HUES64 (cell line): ENCODE measurements around the gene AURKB.
"Not testable (repeated sequence)": the region's sequence is repeated elsewhere in the genome, so short reads cannot be mapped to it uniquely, and the experiment has no call there.

Experiments used
- H3K27ac ChIP-seq: 2 replicates; pipeline ENCODE4 v1.7.0; 2013; ENCODE audit warnings: low read depth, low read length, inconsistent platforms
- H3K27me3 ChIP-seq: 2 replicates; pipeline ENCODE4 v1.6.1; 2013; ENCODE audit warnings: mild to moderate bottlenecking, low read length; ENCODE audit not compliant: insufficient read depth
- H3K36me3 ChIP-seq: 2 replicates; pipeline ENCODE4 v1.6.1; 2013; ENCODE audit warnings: mild to moderate bottlenecking, low read length; ENCODE audit not compliant: insufficient read depth
- H3K4me1 ChIP-seq: 2 replicates; pipeline ENCODE4 v1.6.1; 2013; ENCODE audit warnings: mild to moderate bottlenecking, low read length, moderate library complexity; ENCODE audit not compliant: insufficient read depth
- H3K4me3 ChIP-seq: 2 replicates; pipeline ENCODE4 v1.5.1; 2013; ENCODE audit warnings: mild to moderate bottlenecking, low read length, moderate library complexity
- H3K9ac ChIP-seq: 2 replicates; pipeline ENCODE4 v1.6.1; 2013; ENCODE audit warnings: mild to moderate bottlenecking, low read depth, low read length
- H3K9me3 ChIP-seq: 2 replicates; pipeline ENCODE4 v1.6.1; 2013; ENCODE audit warnings: low read depth, low read length; ENCODE audit not compliant: insufficient read depth
- WGBS: fragments of 150-250, 120-280 bp; methylation state at CpG from one replicate; pipeline ENCODE4 v1.1.7; 2013; ENCODE audit warnings: missing lambda C conversion rate; 5-methylcytosine and 5-hydroxymethylcytosine counted together

AURKB gene

GRCh38 chr17:8186446-8186786 lies 24.0 kb downstream of the AURKB start:
- peaks cover 12% of the 10 kb centered on the region for H3K4me1 ChIP-seq
- H3K36me3 ChIP-seq: no peaks in the 10 kb centered on the region
- peak overlapping the region; percentile 48 for H3K9ac ChIP-seq
- no peaks in the 10 kb centered on the region for H3K9me3 ChIP-seq
- H3K27me3 ChIP-seq: peaks cover 21% of the 10 kb centered on the region
- H3K27ac ChIP-seq: no peak overlapping the region
- peak overlapping the region; percentile 73 for H3K4me3 ChIP-seq
- under 1% methylated on average over 23 of the region's 23 CpGs for WGBS

DNA sequence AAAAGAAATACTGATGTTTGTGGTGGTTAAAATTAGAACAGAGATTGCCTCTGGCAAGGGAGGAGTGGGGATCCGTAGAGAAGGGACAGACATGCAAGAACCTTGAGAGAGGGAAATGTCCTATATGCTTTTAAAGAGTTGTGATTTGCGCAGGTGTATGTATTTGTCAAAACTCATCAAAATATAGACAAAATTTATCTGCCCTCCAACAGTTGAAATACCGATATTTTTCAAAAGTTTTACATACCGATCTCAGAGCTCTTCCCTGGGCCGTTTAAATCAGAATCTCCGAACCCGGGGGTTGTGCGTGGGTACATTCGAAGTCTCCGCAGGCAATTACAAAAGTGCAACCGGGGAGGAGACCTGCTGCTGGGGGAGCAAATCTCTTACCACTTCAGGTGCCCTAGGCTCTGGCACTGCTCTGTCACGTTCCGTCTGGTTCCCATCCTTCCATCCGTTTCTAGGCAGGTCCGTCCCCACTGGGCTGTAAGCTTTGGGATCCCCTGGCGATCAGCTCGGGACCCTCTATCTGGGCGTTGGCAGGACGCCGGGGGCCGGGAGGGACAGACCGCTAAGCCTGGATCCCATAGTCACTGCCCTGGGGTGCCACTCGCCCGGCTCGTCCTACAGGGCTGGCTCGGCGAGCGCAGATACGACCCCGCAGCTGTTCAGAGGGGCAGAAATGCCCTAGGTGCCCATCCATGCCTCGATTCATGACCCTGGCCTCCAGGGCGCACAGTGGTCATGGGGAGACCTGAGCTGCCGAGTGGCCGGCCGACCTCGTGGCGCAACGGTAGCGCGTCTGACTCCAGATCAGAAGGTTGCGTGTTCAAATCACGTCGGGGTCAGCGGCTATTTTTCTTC lies 24.6 kb downstream of the AURKB start:
- peak overlapping the region; percentile 48 for H3K9ac ChIP-seq
- no peaks in the 10 kb centered on the region for H3K36me3 ChIP-seq
- H3K4me1 ChIP-seq: peaks cover 12% of the 10 kb centered on the region
- peaks cover 21% of the 10 kb centered on the region for H3K27me3 ChIP-seq
- no peaks in the 10 kb centered on the region for H3K9me3 ChIP-seq
- no peak overlapping the region for H3K27ac ChIP-seq
- H3K4me3 ChIP-seq: peak overlapping the region; percentile 73
- WGBS: 1% methylated on average over 43 of the region's 44 CpGs

DNA sequence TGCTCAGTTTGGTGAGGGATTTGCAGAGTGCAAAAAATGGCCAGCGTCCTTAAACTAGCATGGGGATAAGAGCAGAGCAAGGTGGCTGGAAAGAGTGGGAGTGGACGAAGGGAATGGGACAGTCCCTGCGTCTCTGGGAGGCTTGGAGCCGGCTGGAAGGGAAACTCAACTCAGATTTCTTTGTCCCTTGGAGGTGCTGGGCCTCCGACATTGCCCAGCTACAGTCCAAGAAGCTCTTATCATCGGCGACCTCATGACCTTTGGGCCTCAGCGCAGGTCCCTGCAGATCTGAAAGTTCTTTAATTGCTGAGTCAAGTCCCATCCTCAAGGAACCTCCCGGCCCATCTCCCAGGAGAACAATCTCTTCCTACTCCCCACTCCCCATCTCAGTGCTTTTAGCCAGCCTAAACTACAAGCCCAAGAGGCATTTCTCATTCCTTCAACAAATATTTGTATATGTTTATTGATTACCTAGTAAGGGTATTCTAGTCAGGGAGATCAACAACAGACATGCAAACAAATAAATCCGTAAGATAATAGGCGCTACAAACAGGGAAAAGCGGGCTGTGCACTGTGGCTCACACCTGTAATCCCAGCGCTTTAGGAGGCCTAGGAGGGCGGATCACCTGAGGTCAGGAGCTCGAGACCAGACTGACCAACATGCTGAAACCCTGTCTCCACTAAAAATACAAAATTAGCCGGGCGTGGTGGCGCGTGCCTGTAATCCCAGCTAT lies 33.2 kb downstream of the AURKB start:
- Histone ChIP-seq H3K27ac (peak overlapping the region; percentile 57), H3K36me3 (no peaks in the 10 kb centered on the region), H3K9ac (peak overlapping the region; percentile 85), H3K9me3 (no peaks in the 10 kb centered on the region), H3K4me3 (peak overlapping the region; percentile 76), H3K27me3 (no peaks in the 10 kb centered on the region), H3K4me1 (peaks cover 16% of the 10 kb centered on the region)
- WGBS: 77% methylated on average over 19 of the region's 19 CpGs

DNA sequence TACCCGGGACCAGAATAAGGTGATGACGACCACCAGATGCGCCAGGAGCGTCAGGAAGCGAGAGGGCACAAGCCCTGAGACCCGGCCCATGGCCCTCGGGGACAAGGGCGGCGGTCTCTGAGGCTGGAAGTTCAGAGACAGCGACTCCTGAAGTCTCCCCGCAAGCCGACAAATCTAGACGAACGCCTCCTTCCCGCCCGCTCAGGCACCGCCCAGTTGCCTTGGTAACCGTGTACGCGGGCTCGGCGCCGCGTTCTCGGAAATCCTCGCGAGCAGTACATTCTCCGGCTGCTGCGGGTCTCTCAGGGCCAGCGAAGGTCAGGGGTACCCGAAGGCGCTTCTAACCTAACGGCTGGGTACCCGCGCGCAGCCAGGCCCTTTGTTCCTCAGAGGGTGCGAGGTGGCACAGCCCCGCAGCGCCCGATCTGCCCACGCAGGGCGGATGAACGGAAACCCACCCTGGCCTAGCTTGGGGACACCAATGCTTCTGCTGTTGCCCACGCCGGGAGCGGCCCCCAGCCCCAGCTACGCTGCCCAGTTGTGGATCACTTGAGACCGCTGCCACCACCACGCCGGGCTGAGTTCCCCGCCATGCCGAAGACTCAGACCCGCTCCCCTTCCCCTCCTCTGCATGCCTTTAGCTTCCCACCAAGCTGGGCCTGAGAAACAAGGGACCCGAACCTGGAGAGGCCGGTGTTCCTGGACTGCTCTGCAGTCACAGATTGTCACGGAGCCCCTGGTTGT lies 34.0 kb downstream of the AURKB start, which contains the start of gene TMEM107:
Gene TMEM107, minus strand, starts transcription at position 184 of the 744 bp plus-strand sequence. Its CDS starts 94 bp downstream, at position 90.
- peak within 1 kb of the TSS; percentile 57 for H3K27ac ChIP-seq
- H3K27me3 ChIP-seq: no peaks in the 10 kb centered on the region
- peak within 1 kb of the TSS; percentile 85 for H3K9ac ChIP-seq
- H3K4me1 ChIP-seq: peaks cover 16% of the 10 kb centered on the region
- WGBS: 4% methylated on average over 56 of the region's 56 CpGs
- no peaks in the 10 kb centered on the region for H3K9me3 ChIP-seq
- H3K36me3 ChIP-seq: no peaks in the 10 kb centered on the region
- peak within 1 kb of the TSS; percentile 76 for H3K4me3 ChIP-seq

- 28% methylated on average over 11 of the region's 11 CpGs for WGBS
- Histone ChIP-seq H3K36me3 (no peaks in the 10 kb centered on the region), H3K27ac (0 out of 2 replicates have a peak overlapping the region, but pooled peaks have one; percentile 7), H3K9ac (peak overlapping the region; percentile 85), H3K4me3 (peak overlapping the region; percentile 76), H3K4me1 (peaks cover 16% of the 10 kb centered on the region), H3K27me3 (no peaks in the 10 kb centered on the region), H3K9me3 (no peaks in the 10 kb centered on the region)
Observed at GRCh38 chr17:8175795-8176196, 34.6 kb downstream of the AURKB start.

DNA sequence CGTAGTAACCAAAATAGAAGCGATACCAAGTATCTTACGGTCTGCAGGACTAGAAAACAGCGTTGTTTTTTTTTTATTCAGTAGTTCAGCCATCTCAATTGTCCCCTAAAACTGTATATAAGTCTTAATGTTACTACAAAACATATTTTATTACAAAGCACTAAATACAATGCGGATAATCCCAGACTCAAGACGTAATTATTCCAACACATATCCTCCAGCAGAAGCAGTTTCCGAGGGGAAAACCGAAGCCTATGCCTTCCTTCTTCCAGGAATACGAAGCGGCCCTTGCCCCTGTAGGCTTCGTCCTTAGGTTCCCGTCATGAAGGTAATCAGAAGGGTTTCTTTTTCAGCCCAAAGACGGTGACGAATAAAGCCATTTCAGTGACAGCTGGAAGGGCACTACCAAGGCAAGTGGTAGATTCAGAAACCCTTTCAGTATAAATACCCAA lies 36.5 kb downstream of the AURKB start:
- Histone ChIP-seq H3K27me3 (no peaks in the 10 kb centered on the region), H3K27ac (peak overlapping the region; percentile 88), H3K4me1 (peaks cover 16% of the 10 kb centered on the region), H3K9ac (peak overlapping the region; percentile 90), H3K4me3 (peak overlapping the region; percentile 68), H3K36me3 (no peaks in the 10 kb centered on the region), H3K9me3 (no peaks in the 10 kb centered on the region)
- WGBS: 2% methylated on average over 14 of the region's 14 CpGs

DNA sequence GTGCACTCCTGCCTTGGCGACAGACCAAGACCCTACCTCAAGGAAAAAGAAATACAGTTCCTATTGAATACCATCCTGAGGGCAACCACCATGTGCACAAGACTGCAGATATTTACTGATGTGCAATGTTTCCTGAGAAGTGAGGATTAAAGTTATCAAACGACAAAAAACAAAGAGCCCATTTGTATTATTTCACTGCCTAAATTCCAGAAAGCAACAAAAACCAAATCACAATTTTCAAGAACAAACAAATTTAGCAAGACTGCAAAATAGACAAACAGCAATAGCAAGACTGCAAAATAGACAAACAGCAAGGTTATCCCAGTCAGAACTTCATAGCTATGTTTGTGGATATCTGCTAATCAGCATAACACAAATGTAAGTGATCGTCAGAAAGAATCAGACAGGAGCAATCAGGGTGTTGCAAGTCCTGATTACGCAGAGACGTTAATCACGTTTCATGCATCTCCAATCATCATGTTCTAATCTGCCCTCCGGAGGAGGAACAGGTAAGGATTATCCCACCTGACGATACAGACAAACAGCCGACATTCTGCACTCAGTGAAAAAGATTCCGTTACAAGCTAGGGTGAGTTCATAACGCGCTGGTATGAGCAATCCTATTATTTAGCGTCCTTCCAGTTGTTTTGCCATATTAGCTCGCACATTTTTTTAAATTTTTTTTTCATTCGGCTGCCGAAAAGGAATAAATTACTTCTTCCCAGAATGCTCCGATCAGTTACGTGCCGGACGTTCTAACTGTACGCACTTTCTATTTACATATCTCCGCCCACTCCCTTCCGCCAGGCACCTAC lies 37.1 kb downstream of the AURKB start:
- no peaks in the 10 kb centered on the region for H3K27me3 ChIP-seq
- H3K9ac ChIP-seq: peak overlapping the region; percentile 90
- no peaks in the 10 kb centered on the region for H3K9me3 ChIP-seq
- WGBS: 2% methylated on average over 23 of the region's 23 CpGs
- peaks cover 16% of the 10 kb centered on the region for H3K4me1 ChIP-seq
- H3K36me3 ChIP-seq: no peaks in the 10 kb centered on the region
- peak overlapping the region; percentile 68 for H3K4me3 ChIP-seq
- H3K27ac ChIP-seq: peak overlapping the region; percentile 88

- not testable (repeated sequence) for H3K4me1 ChIP-seq, H3K27me3 ChIP-seq, H3K9ac ChIP-seq, H3K36me3 ChIP-seq, H3K9me3 ChIP-seq, H3K4me3 ChIP-seq, H3K27ac ChIP-seq
- 91% methylated on average over 15 of the region's 19 CpGs for WGBS
Observed at GRCh38 chr17:8170186-8170585, 40.2 kb downstream of the AURKB start.

GRCh38 chr17:8167526-8167925 lies 42.8 kb downstream of the AURKB start:
- H3K27ac ChIP-seq: no peak overlapping the region
- no peaks in the 10 kb centered on the region for H3K9me3 ChIP-seq
- H3K4me1 ChIP-seq: peaks cover 11% of the 10 kb centered on the region
- H3K36me3 ChIP-seq: no peaks in the 10 kb centered on the region
- 97% methylated on average over 3 of the region's 3 CpGs for WGBS
- H3K4me3 ChIP-seq: no peak overlapping the region
- no peaks in the 10 kb centered on the region for H3K27me3 ChIP-seq
- no peak overlapping the region for H3K9ac ChIP-seq

DNA sequence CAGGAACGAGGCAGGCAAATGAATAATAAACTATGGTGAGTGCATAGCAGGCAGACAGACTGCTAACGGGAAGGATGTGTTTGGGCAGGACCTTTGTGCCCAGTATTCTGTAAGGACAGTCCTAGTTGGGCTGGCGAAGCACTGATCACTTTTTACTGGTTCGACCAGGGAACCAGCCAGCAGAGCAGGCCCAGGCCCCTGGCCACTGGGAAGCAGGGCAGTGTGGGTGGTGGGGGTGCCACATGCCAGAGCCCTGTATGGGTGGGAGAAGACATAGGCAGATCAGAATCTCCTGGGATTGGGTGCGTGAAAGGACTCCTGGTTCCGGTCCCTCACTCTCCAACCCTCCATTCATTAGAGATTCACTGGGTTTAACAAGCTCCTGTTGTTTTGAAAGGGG lies 43.6 kb downstream of the AURKB start:
- H3K27me3 ChIP-seq: no peaks in the 10 kb centered on the region
- no peak overlapping the region for H3K9ac ChIP-seq
- no peaks in the 10 kb centered on the region for H3K36me3 ChIP-seq
- WGBS: 89% methylated on average over 4 of the region's 6 CpGs
- H3K27ac ChIP-seq: no peak overlapping the region
- H3K4me3 ChIP-seq: no peak overlapping the region
- no peaks in the 10 kb centered on the region for H3K9me3 ChIP-seq
- H3K4me1 ChIP-seq: peaks cover 13% of the 10 kb centered on the region
